ENCODE data around the gene IL11.

- TF ChIP-seq, protein P1, sequence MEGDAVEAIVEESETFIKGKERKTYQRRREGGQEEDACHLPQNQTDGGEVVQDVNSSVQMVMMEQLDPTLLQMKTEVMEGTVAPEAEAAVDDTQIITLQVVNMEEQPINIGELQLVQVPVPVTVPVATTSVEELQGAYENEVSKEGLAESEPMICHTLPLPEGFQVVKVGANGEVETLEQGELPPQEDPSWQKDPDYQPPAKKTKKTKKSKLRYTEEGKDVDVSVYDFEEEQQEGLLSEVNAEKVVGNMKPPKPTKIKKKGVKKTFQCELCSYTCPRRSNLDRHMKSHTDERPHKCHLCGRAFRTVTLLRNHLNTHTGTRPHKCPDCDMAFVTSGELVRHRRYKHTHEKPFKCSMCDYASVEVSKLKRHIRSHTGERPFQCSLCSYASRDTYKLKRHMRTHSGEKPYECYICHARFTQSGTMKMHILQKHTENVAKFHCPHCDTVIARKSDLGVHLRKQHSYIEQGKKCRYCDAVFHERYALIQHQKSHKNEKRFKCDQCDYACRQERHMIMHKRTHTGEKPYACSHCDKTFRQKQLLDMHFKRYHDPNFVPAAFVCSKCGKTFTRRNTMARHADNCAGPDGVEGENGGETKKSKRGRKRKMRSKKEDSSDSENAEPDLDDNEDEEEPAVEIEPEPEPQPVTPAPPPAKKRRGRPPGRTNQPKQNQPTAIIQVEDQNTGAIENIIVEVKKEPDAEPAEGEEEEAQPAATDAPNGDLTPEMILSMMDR (IDR thresholded peaks at IDR 0.05 in 4 of 5, conservative IDR thresholded peaks at IDR 0.05 in 1 of 5): no peak
- TF ChIP-seq POLR2A (IDR thresholded peaks at IDR 0.05): no peak
These were observed 7.1 kb downstream of the IL11 start, which contains the start of gene GARIN5B for GRCh38 chr19:55362990-55363716.
